ENCODE measurements around the gene ANTKMT. TPM values are rescaled to one million over a fixed set of nuclear protein-coding genes. Genes with fewer than 3 reads are reported as not detected.
"Not testable (repeated sequence)": the region's sequence is repeated elsewhere in the genome, so short reads cannot be mapped to it uniquely, and the experiment has no call there.

Gene ANTKMT
- total and polyA plus RNA-seq, 4 donors: 11.7 to 62.8 (median 50.7) TPM

DNA sequence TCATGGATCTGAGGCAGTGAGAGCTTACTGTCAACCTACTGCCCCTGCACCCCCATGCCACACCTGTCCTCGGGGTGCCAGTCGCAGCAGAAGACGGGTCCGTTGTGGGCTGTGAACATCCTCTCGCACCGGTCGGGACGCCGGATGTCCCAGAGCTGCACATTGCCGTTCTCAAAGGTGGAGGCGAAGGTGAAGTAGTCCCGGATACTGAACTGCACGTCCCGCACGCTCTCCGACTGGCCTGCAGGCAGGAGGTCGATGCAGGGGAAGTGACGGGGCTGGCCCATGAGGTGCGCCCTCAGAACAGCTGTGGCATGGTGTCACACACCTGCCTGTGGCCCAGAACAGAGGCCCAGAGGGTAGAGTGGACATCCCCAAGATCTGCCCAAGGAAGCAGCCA lies 33.4 kb upstream of the ANTKMT start:
- H3K4me3 ChIP-seq (ENCODE audit: low read depth, low read length): no peak overlapping the region
- no peaks in the 10 kb centered on the region for H3K9me3 ChIP-seq (ENCODE audit: control insufficient read depth, insufficient read depth, low read length)
- 91% methylated on average over 19 of the region's 19 CpGs for WGBS (ENCODE audit: insufficient coverage)
- no peak for DNase-seq (ENCODE audit: low read depth in 4 of 6, low spot score in 6 of 6)
- peaks cover 63% of the 10 kb centered on the region for H3K4me1 ChIP-seq (ENCODE audit: control insufficient read depth, insufficient read depth, low read length)
- H3K36me3 ChIP-seq (ENCODE audit: control insufficient read depth, insufficient read depth, low read length): peaks cover 65% of the 10 kb centered on the region
- H3K27ac ChIP-seq (ENCODE audit: low read depth, low read length): no peak overlapping the region
- peaks cover under 1% of the 10 kb centered on the region for H3K27me3 ChIP-seq (ENCODE audit: control insufficient read depth, insufficient read depth, low read length)

DNA sequence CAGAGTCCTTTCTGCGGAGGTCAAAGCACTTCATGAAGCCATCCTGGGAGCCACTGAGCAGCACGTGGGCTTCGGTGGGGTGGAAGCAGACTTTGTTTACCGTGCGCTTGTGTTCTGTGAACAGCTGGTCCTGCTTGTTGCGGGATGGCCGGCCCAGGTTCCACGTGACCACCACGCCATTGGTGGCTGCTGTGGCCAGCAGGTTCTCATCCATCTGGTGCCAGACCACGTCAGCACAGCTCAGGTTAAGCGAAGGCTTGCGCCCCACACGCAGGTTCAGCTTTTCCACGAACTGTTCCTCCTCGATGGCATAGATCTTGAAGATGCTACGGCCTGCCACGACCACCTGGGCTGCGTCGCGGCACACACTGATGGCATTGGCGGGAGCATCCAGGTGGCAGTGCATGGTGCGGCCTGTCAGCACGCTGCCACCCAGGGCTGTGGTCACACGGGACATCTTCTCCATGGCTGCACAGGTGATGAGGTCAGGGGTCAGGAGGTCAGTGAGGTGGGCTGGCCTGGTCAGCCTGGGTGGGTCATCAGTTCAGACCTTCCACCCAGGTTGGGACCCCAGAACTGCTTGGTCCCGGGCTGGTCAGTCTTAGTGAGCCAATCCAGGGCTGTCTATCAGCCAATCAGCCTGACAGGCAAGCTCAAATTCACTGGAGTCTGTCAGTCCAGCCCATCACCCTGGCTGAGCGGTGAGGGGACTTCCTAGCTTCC lies 31.6 kb upstream of the ANTKMT start:
- no peak overlapping the region for H3K27ac ChIP-seq (ENCODE audit: low read depth, low read length)
- WGBS (ENCODE audit: insufficient coverage): 88% methylated on average over 24 of the region's 26 CpGs
- H3K27me3 ChIP-seq (ENCODE audit: control insufficient read depth, insufficient read depth, low read length): peaks cover 6% of the 10 kb centered on the region
- H3K36me3 ChIP-seq (ENCODE audit: control insufficient read depth, insufficient read depth, low read length): peaks cover 68% of the 10 kb centered on the region
- H3K9me3 ChIP-seq (ENCODE audit: control insufficient read depth, insufficient read depth, low read length): no peaks in the 10 kb centered on the region
- peaks cover 49% of the 10 kb centered on the region for H3K4me1 ChIP-seq (ENCODE audit: control insufficient read depth, insufficient read depth, low read length)
- no peak for DNase-seq (ENCODE audit: low read depth in 4 of 6, low spot score in 6 of 6)
- peak overlapping the region; percentile 81 for H3K4me3 ChIP-seq (ENCODE audit: low read depth, low read length)

DNA sequence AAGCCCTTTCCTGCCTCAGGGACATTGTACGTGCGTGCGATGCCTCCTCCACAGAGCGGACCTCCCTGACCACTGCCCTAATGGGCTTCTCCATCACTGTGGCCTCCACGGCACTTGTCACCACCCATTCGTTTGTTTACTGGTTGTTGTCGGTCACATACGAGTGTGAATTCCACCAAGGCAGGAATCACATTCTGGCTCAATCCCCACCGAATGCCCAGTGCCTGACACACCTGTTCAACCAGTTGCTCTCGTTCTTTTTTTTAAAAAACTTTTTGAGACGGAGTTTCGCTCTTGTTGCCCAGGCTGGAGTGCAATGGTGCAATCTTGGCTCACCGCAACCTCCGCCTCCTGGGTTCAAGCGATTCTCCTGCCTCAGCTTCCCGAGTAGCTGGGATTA lies 29.7 kb upstream of the ANTKMT start:
- Histone ChIP-seq H3K27me3 (ENCODE audit: control insufficient read depth, insufficient read depth, low read length) (peaks cover 20% of the 10 kb centered on the region), H3K36me3 (ENCODE audit: control insufficient read depth, insufficient read depth, low read length) (peaks cover 67% of the 10 kb centered on the region), H3K4me1 (ENCODE audit: control insufficient read depth, insufficient read depth, low read length) (peaks cover 45% of the 10 kb centered on the region)
- H3K27ac ChIP-seq (ENCODE audit: low read depth, low read length); H3K4me3 ChIP-seq (ENCODE audit: low read depth, low read length); DNase-seq (ENCODE audit: low read depth in 4 of 6, low spot score in 6 of 6); H3K9me3 ChIP-seq (ENCODE audit: control insufficient read depth, insufficient read depth, low read length): not testable (repeated sequence)
- 88% methylated on average over 12 of the region's 16 CpGs for WGBS (ENCODE audit: insufficient coverage)

DNA sequence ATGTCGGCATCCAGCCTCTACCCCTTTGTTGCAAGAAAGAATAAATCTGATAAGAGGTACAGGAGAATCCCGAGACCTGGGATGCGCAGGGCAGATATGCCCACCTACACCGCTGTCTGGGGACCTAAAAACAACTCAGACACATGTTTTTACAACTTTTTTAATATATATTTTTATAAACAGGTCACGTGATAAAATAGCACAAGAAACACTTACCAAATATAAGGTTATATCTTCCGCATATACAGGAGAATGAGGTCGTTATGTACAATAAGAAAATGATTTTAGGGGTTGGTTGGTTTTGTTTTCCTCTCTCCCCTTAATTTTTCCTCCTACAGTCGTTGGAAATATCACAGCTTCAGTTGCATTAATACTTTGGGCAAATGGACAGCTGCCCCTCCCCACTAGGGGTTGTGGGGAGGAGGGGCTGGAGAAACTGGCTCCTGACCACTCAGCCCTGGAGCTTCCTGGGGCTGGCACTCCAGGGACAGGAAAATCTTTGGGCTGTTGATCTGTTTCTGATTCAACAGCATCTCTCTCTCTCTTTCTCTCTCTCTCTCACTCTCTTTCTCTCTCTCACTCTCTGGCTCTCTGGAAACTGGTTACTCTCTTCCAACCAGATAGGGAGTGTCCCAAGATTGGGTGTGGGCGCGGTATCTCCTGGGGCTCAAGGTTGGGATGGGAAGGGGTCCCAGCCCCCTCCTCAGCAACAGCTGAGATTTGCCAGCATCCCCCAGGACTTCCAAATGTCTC lies 28.4 kb upstream of the ANTKMT start:
- WGBS (ENCODE audit: insufficient coverage): no CpG with 5 or more reads among the region's 10 CpGs
- H3K4me1 ChIP-seq (ENCODE audit: control insufficient read depth, insufficient read depth, low read length): peaks cover 37% of the 10 kb centered on the region
- H3K9me3 ChIP-seq (ENCODE audit: control insufficient read depth, insufficient read depth, low read length): no peaks in the 10 kb centered on the region

DNA sequence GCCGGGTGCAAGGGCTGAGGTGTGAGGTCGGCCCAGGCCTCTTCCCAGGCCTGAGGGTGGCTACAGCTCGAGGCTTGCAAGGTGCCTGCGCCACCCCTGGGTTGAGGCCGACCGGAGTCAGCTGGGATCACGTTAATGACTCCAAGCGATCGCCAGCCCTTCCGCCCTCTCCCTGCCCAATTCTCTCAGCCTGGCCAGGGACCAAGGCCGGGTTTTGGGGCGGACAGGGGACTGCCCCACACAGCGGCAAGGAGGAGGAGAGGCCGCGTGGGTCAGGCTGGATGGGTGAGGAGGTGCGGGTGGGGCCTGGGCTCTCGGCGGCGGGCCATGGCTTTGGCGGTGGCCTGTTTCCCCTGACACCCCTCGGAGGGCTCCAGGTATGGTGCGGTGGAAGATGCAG lies 27.6 kb upstream of the ANTKMT start:
- Histone ChIP-seq H3K9me3 (ENCODE audit: control insufficient read depth, insufficient read depth, low read length) (no peaks in the 10 kb centered on the region), H3K36me3 (ENCODE audit: control insufficient read depth, insufficient read depth, low read length) (peaks cover 63% of the 10 kb centered on the region), H3K27me3 (ENCODE audit: control insufficient read depth, insufficient read depth, low read length) (peaks cover 20% of the 10 kb centered on the region), H3K27ac (ENCODE audit: low read depth, low read length) (no peak overlapping the region), H3K4me3 (ENCODE audit: low read depth, low read length) (no peak overlapping the region), H3K4me1 (ENCODE audit: control insufficient read depth, insufficient read depth, low read length) (peaks cover 37% of the 10 kb centered on the region)
- WGBS (ENCODE audit: insufficient coverage): 57% methylated on average over 19 of the region's 22 CpGs
- DNase-seq (ENCODE audit: low read depth in 4 of 6, low spot score in 6 of 6): no peak

More for the DNA sequence above, 28.4 kb upstream of the ANTKMT start:
- Histone ChIP-seq H3K27me3 (ENCODE audit: control insufficient read depth, insufficient read depth, low read length) (peaks cover 20% of the 10 kb centered on the region), H3K27ac (ENCODE audit: low read depth, low read length) (no peak overlapping the region), H3K4me3 (ENCODE audit: low read depth, low read length) (no peak overlapping the region), H3K36me3 (ENCODE audit: control insufficient read depth, insufficient read depth, low read length) (peaks cover 67% of the 10 kb centered on the region)
- DNase-seq (ENCODE audit: low read depth in 4 of 6, low spot score in 6 of 6): no peak

DNA sequence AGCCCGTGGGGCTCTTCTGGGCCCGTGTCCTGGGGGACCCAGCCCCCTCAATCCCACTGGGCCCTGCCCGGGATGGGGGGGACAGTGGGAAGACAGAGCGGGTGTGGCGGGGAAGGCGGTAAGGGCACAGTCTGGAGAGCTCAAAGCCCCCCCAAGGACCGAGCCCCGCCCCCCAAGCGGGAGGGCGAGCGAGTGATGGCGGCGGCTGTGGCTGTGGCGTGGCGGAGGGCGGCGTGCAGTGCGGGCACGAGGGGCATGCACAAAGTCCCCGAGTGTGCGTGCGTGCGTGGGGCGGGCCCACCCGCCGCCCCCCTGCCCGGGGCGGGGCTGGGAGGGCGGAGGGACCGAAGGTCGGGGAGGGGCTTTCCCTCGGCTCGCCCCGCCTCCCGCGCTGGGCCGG lies 27.2 kb upstream of the ANTKMT start:
- Histone ChIP-seq H3K4me3 (ENCODE audit: low read depth, low read length) (no peak overlapping the region), H3K9me3 (ENCODE audit: control insufficient read depth, insufficient read depth, low read length) (no peaks in the 10 kb centered on the region), H3K27ac (ENCODE audit: low read depth, low read length) (no peak overlapping the region), H3K36me3 (ENCODE audit: control insufficient read depth, insufficient read depth, low read length) (peaks cover 61% of the 10 kb centered on the region), H3K4me1 (ENCODE audit: control insufficient read depth, insufficient read depth, low read length) (peaks cover 33% of the 10 kb centered on the region), H3K27me3 (ENCODE audit: control insufficient read depth, insufficient read depth, low read length) (peaks cover 20% of the 10 kb centered on the region)
- 28% methylated on average over 36 of the region's 37 CpGs for WGBS (ENCODE audit: insufficient coverage)
- no peak for DNase-seq (ENCODE audit: low read depth in 4 of 6, low spot score in 6 of 6)

DNA sequence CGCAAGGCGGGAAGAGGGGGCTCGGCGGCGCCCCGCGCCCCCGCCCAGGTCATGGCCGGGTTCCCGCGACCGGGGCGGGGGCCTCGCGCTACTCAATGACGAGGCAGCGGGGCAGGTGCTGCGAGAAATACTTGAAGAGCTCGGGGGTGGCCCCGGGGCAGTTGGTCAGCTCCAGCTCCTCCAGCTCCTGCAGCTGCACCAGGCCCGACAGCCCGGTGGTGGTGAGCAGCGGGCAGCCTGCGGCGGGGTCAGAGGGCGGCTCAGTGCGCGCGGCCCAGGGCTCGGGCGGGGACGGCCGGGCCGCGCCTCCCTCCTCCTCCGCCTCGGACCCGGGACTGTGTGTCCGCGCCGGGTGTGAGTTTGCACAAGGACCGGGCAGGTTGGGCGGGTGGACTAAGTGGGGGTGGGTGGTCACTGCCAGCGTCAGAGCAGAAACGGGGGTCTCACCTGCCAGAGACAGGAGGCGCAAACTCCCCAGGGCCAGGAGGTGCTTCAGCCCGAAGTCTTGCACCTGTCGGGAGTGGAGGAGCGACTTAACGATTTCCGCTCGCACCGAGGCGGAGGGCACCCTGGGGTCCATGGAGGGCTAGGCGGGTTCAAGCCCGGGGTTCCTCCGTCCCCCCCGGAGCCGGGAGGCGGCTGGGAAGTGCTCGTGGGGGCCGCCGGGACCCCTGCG lies 26.6 kb upstream of the ANTKMT start:
- peaks cover 20% of the 10 kb centered on the region for H3K27me3 ChIP-seq (ENCODE audit: control insufficient read depth, insufficient read depth, low read length)
- peaks cover 27% of the 10 kb centered on the region for H3K4me1 ChIP-seq (ENCODE audit: control insufficient read depth, insufficient read depth, low read length)
- no peaks in the 10 kb centered on the region for H3K9me3 ChIP-seq (ENCODE audit: control insufficient read depth, insufficient read depth, low read length)
- no peak overlapping the region for H3K4me3 ChIP-seq (ENCODE audit: low read depth, low read length)
- peaks cover 60% of the 10 kb centered on the region for H3K36me3 ChIP-seq (ENCODE audit: control insufficient read depth, insufficient read depth, low read length)
- no peak for DNase-seq (ENCODE audit: low read depth in 4 of 6, low spot score in 6 of 6)
- WGBS (ENCODE audit: insufficient coverage): 28% methylated on average over 63 of the region's 64 CpGs
- no peak overlapping the region for H3K27ac ChIP-seq (ENCODE audit: low read depth, low read length)

DNA sequence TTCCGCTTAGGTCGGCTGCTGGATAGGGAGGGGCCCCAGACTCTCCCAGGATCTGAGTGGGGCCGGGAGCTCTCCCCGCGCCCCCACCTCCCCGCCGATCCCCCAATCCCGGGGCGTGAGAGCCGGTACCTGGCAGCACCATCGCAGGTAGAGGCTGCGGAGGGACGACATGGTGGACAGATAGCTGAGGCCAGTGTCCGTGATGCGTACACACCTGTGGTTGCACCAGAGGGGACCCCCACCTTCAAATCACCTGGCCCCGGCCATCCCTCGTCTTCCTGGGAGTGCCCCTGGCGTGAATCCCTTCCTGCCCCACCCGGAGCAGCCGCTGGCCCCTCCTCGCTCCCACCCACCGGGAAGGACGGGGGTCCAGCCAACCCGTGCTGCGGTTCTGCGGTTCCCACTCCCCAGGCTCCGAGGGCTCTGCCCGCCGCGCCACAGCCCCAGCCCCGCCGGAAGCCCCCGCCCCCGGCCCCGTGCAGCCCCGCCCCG lies 26.0 kb upstream of the ANTKMT start:
- Histone ChIP-seq H3K4me1 (ENCODE audit: control insufficient read depth, insufficient read depth, low read length) (peaks cover 24% of the 10 kb centered on the region), H3K36me3 (ENCODE audit: control insufficient read depth, insufficient read depth, low read length) (peaks cover 64% of the 10 kb centered on the region), H3K27me3 (ENCODE audit: control insufficient read depth, insufficient read depth, low read length) (peaks cover 21% of the 10 kb centered on the region), H3K9me3 (ENCODE audit: control insufficient read depth, insufficient read depth, low read length) (no peaks in the 10 kb centered on the region), H3K27ac (ENCODE audit: low read depth, low read length) (no peak overlapping the region), H3K4me3 (ENCODE audit: low read depth, low read length) (no peak overlapping the region)
- no peak for DNase-seq (ENCODE audit: low read depth in 4 of 6, low spot score in 6 of 6)
- WGBS (ENCODE audit: insufficient coverage): 34% methylated on average over 36 of the region's 37 CpGs

DNA sequence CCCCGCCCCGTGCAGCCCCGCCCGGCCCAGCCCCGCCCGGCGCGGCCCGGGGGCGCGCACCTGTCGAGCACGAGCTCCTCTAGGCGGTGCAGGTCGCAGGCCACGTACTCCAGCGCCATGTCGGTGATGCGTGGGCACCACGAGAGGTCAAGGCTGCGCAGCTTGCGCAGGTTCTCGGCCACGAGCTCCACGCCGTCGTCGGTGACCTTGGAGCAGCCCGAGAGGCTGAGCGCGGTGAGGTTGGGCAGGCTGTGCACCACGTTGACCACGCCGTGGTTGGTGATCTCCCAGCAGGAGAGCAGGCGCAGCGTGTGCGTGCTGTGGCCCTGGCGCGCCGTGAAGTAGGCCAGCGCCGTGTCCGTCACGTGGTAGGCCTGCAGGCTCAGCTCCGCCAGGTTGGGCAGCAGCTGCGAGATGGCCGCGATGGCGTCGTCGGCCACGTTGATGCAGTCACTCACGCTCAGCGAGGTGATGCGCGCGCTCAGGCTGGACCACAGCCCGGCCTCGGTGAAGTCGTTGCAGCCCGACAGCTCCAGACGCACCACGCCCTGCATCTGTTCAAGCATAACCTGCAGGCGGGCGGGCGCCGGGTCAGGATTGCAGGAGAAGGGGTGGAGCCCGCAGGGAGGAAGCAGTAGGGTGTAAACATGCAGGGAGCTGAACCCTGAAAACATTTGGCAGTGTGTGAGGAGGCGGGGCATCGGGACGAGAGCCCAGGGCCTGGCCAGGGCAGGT lies 25.4 kb upstream of the ANTKMT start:
- WGBS (ENCODE audit: insufficient coverage): 25% methylated on average over 71 of the region's 71 CpGs
- no peak for DNase-seq (ENCODE audit: low read depth in 4 of 6, low spot score in 6 of 6)

More for the DNA sequence above, 25.4 kb upstream of the ANTKMT start:
- no peaks in the 10 kb centered on the region for H3K9me3 ChIP-seq (ENCODE audit: control insufficient read depth, insufficient read depth, low read length)
- peaks cover 27% of the 10 kb centered on the region for H3K27me3 ChIP-seq (ENCODE audit: control insufficient read depth, insufficient read depth, low read length)
- no peak overlapping the region for H3K4me3 ChIP-seq (ENCODE audit: low read depth, low read length)
- H3K4me1 ChIP-seq (ENCODE audit: control insufficient read depth, insufficient read depth, low read length): peaks cover 27% of the 10 kb centered on the region
- no peak overlapping the region for H3K27ac ChIP-seq (ENCODE audit: low read depth, low read length)
- H3K36me3 ChIP-seq (ENCODE audit: control insufficient read depth, insufficient read depth, low read length): peaks cover 65% of the 10 kb centered on the region
